H9 (cell line): ENCODE data around the gene TRIM2. TPM values are rescaled to one million over a fixed set of nuclear protein-coding genes. Genes with fewer than 3 reads are reported as not detected.

Source experiments
- DNase-seq: peaks from one replicate; pipeline ENCODE4 v3.0.0-alpha.2; 2017
- H2AFZ ChIP-seq: one replicate; pipeline ENCODE4 v1.6.1; 2013; ENCODE audit warnings: mild to moderate bottlenecking, low read length, control low read depth, moderate library complexity
- H2AK5ac ChIP-seq: 2 replicates; pipeline ENCODE4 v1.6.1; 2013; ENCODE audit warnings: low read length, control low read depth, mixed read lengths; ENCODE audit not compliant: insufficient read length
- H2BK120ac ChIP-seq: one replicate; pipeline ENCODE4 v1.6.1; 2013; ENCODE audit warnings: low read depth, mild to moderate bottlenecking, low read length, control low read depth, inconsistent platforms; ENCODE audit not compliant: poor library complexity, severe bottlenecking
- H2BK12ac ChIP-seq: 2 replicates; pipeline ENCODE4 v1.6.1; 2013; ENCODE audit warnings: low read length, control low read depth, mixed read lengths, low read depth; ENCODE audit not compliant: insufficient read length
- H2BK15ac ChIP-seq: 2 replicates; pipeline ENCODE4 v1.6.1; 2013; ENCODE audit warnings: low read depth, low read length, control low read depth
- H2BK20ac ChIP-seq: one replicate; pipeline ENCODE4 v1.6.1; 2013; ENCODE audit warnings: low read depth, mild to moderate bottlenecking, low read length, control low read depth, inconsistent platforms; ENCODE audit not compliant: poor library complexity, severe bottlenecking
- H2BK5ac ChIP-seq: 2 replicates; pipeline ENCODE4 v1.6.1; 2013; ENCODE audit warnings: low read length, control low read depth, mixed read lengths; ENCODE audit not compliant: insufficient read length
- H3K14ac ChIP-seq: 2 replicates; pipeline ENCODE4 v1.6.1; 2013; ENCODE audit warnings: low read length, control low read depth; ENCODE audit not compliant: insufficient read depth
- H3K18ac ChIP-seq: 2 replicates; pipeline ENCODE4 v1.6.1; 2013; ENCODE audit warnings: low read depth, mild to moderate bottlenecking, mixed read lengths, low read length, control low read depth; ENCODE audit not compliant: insufficient read length
- H3K23ac ChIP-seq: 2 replicates; pipeline ENCODE4 v1.6.1; 2013; ENCODE audit warnings: low read length, control low read depth, mixed read lengths, low read depth; ENCODE audit not compliant: insufficient read length
- H3K23me2 ChIP-seq: 2 replicates; pipeline ENCODE4 v1.6.1; 2013; ENCODE audit warnings: low read depth, mild to moderate bottlenecking, mixed read lengths, low read length, control low read depth; ENCODE audit not compliant: insufficient read length, poor library complexity, severe bottlenecking
- H3K27ac ChIP-seq: 2 replicates; pipeline ENCODE4 v1.5.1; 2013; ENCODE audit warnings: low read length, control low read depth, mixed read lengths, low read depth; ENCODE audit not compliant: insufficient read length
- H3K27me3 ChIP-seq: 2 replicates; pipeline ENCODE4 v1.6.1; 2013; ENCODE audit warnings: low read length, control low read depth, inconsistent platforms; ENCODE audit not compliant: insufficient read depth
- H3K4ac ChIP-seq: 2 replicates; pipeline ENCODE4 v1.6.1; 2013; ENCODE audit warnings: low read depth, mild to moderate bottlenecking, control low read depth, inconsistent platforms, low read length, moderate library complexity
- H3K4me1 ChIP-seq: 2 replicates; pipeline ENCODE4 v1.6.1; 2013; ENCODE audit warnings: low read length, control low read depth, inconsistent platforms; ENCODE audit not compliant: insufficient read depth
- H3K4me2 ChIP-seq: 2 replicates; pipeline ENCODE4 v1.6.1; 2013; ENCODE audit warnings: low read length, control low read depth, mixed read lengths; ENCODE audit not compliant: insufficient read length, insufficient read depth
- H3K56ac ChIP-seq: 2 replicates; pipeline ENCODE4 v1.6.1; 2013; ENCODE audit warnings: low read depth, mild to moderate bottlenecking, mixed read lengths, low read length, control low read depth; ENCODE audit not compliant: insufficient read length
- H3K79me1 ChIP-seq: 2 replicates; pipeline ENCODE4 v1.6.1; 2013; ENCODE audit warnings: low read depth, mild to moderate bottlenecking, moderate library complexity, low read length, control low read depth, inconsistent platforms; ENCODE audit not compliant: insufficient read depth, poor library complexity, severe bottlenecking
- H3K79me2 ChIP-seq: 2 replicates; pipeline ENCODE4 v1.6.1; 2013; ENCODE audit warnings: low read length, control low read depth, inconsistent platforms; ENCODE audit not compliant: insufficient read depth
- H3K9ac ChIP-seq: 2 replicates; pipeline ENCODE4 v1.6.1; 2013; ENCODE audit warnings: low read length, control low read depth, mixed read lengths; ENCODE audit not compliant: insufficient read length; ENCODE audit errors: extremely low read depth
- H3K9me3 ChIP-seq: one replicate; pipeline ENCODE4 v1.6.1; 2013; ENCODE audit warnings: low read depth, low read length, inconsistent platforms; ENCODE audit not compliant: control insufficient read depth
- H3T11ph ChIP-seq: one replicate; pipeline ENCODE4 v1.6.1; 2013; ENCODE audit warnings: mild to moderate bottlenecking, low read length, control low read depth, inconsistent platforms
- H4K20me1 ChIP-seq: one replicate; pipeline ENCODE4 v1.6.1; 2013; ENCODE audit not compliant: control insufficient read depth, insufficient read length, insufficient read depth
- H4K5ac ChIP-seq: 2 replicates; pipeline ENCODE4 v1.6.1; 2013; ENCODE audit warnings: low read depth, mild to moderate bottlenecking, mixed read lengths, low read length, control low read depth; ENCODE audit not compliant: insufficient read length
- H4K8ac ChIP-seq: replicated peaks from 2 replicates; pipeline ENCODE4 v1.6.1; 2013; ENCODE audit warnings: low read length, control low read depth, mixed read lengths, low read depth; ENCODE audit not compliant: insufficient read length
- H4K91ac ChIP-seq: 2 replicates; pipeline ENCODE4 v1.6.1; 2013; ENCODE audit warnings: low read depth, mild to moderate bottlenecking, moderate library complexity, mixed read lengths, low read length, control low read depth; ENCODE audit not compliant: insufficient read length
- H3K27ac Mint-ChIP-seq, 3 experiments: 2 replicates in 2 of 3; 3 replicates in 1 of 3; pipeline ENCODE4 v1.8.0; 2020 to 2021; ENCODE audit warnings: mixed read lengths in 3 of 3, mild to moderate bottlenecking in 1 of 3, moderate library complexity in 1 of 3
- H3K27me3 Mint-ChIP-seq: 2 replicates; pipeline ENCODE4 v1.8.0; 2021; ENCODE audit warnings: low read depth, mild to moderate bottlenecking, moderate library complexity, mixed read lengths
- H3K36me3 Mint-ChIP-seq, 3 experiments: 2 replicates in 2 of 3; 3 replicates in 1 of 3; pipeline ENCODE4 v1.8.0; 2020 to 2021; ENCODE audit warnings: low read depth in 3 of 3, mixed read lengths in 3 of 3; ENCODE audit not compliant: insufficient read depth in 1 of 3
- H3K4me1 Mint-ChIP-seq, 2 experiments: 2 replicates each; pipeline ENCODE4 v1.8.0; 2020; ENCODE audit warnings: mixed read lengths in 2 of 2
- H3K4me3 Mint-ChIP-seq, 2 experiments: 2 replicates in 1 of 2; 3 replicates in 1 of 2; pipeline ENCODE4 v1.8.0; 2020 to 2021; ENCODE audit warnings: mild to moderate bottlenecking in 2 of 2, mixed read lengths in 2 of 2, moderate library complexity in 1 of 2
- H3K9me3 Mint-ChIP-seq, 2 experiments: 2 replicates in 1 of 2; 3 replicates in 1 of 2; pipeline ENCODE4 v1.8.0; 2020; ENCODE audit warnings: mild to moderate bottlenecking in 2 of 2, mixed read lengths in 2 of 2, moderate library complexity in 1 of 2
- WGBS: extraction: QIAGEN DNeasy Blood & Tissue Kit; methylation state at CpG from one replicate; pipeline ENCODE4 v1.1.7; 2013; ENCODE audit warnings: missing lambda C conversion rate, low lambda C conversion rate, mixed read lengths; ENCODE audit not compliant: insufficient read length; ENCODE audit errors: extremely low coverage; 5-methylcytosine and 5-hydroxymethylcytosine counted together
- total RNA-seq: library from RNA; stranded (reverse); gene quantifications from 2 replicates; pipeline ENCODE4 v1.2.1, GENCODE V29; 2021
- TF ChIP-seq, protein P1 (sequence below): fragments of 200-600 bp; sonication (generic); conservative IDR thresholded peaks from 3 replicates; pipeline ENCODE4 v1.8.0; 2021; ENCODE audit warnings: antibody characterized with exemption, mild to moderate bottlenecking

The TRIM2 gene
- total RNA-seq, 1 experiment from 2014 or later: 28.9 TPM

DNA sequence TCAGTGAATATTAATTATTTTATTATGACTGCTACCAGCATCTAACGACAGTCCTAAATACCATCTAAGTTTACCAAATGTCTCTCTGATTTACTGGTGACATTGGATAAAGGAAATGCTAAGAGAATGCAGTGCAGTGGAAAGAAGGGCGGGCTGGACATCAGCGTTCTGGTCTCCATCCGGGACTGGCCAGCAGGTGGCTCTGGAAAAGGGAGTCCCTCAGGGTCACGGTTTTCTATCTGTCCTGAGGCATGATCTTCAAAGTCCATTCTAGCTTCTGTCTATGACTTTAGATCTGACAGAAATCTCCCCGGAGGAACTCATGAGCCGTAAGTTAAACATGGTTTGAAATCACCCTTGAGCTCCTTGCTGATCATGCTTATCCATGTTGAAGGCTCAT, 3.3 kb downstream of the TRIM2 start:
- H3K18ac ChIP-seq: no peak overlapping the region
- peaks cover 3 to 4% of the 10 kb centered on the region in 2 experiments; a peak in 4 of 5 replicates for H3K9me3 Mint-ChIP-seq
- no CpG with 5 or more reads among the region's 7 CpGs for WGBS
- no peaks in the 10 kb centered on the region for H4K20me1 ChIP-seq
- H3K9ac ChIP-seq: no peak overlapping the region
- H3K79me1 ChIP-seq: no peaks in the 10 kb centered on the region
- TF ChIP-seq, protein P1, sequence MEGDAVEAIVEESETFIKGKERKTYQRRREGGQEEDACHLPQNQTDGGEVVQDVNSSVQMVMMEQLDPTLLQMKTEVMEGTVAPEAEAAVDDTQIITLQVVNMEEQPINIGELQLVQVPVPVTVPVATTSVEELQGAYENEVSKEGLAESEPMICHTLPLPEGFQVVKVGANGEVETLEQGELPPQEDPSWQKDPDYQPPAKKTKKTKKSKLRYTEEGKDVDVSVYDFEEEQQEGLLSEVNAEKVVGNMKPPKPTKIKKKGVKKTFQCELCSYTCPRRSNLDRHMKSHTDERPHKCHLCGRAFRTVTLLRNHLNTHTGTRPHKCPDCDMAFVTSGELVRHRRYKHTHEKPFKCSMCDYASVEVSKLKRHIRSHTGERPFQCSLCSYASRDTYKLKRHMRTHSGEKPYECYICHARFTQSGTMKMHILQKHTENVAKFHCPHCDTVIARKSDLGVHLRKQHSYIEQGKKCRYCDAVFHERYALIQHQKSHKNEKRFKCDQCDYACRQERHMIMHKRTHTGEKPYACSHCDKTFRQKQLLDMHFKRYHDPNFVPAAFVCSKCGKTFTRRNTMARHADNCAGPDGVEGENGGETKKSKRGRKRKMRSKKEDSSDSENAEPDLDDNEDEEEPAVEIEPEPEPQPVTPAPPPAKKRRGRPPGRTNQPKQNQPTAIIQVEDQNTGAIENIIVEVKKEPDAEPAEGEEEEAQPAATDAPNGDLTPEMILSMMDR: peak; percentile 66
- H2BK12ac ChIP-seq: no peak overlapping the region
- no peak overlapping the region for H4K8ac ChIP-seq
- H3K9me3 ChIP-seq: no peaks in the 10 kb centered on the region
- no peak overlapping the region for H2BK120ac ChIP-seq
- H3K79me2 ChIP-seq: no peaks in the 10 kb centered on the region
- no peak overlapping the region for H3K4me2 ChIP-seq
- H4K91ac ChIP-seq: no peak overlapping the region
- peaks cover 13% of the 10 kb centered on the region; the same call in 1 of the 2 replicates for H3K27me3 Mint-ChIP-seq
- H3K27ac Mint-ChIP-seq: peak overlapping the region in 1 of 3 experiments; percentile 68; a peak in 2 of 7 replicates
- H4K5ac ChIP-seq: no peak overlapping the region
- H3K36me3 Mint-ChIP-seq: peaks cover 0 to 18% (median 17%) of the 10 kb centered on the region in 3 experiments; a peak in 4 of 7 replicates
- no peak overlapping the region for H3K4ac ChIP-seq
- H2AFZ ChIP-seq: no peak overlapping the region
- peaks cover 54 to 64% of the 10 kb centered on the region in 2 experiments for H3K4me1 Mint-ChIP-seq
- no peak overlapping the region for H3K14ac ChIP-seq
- H3K27ac ChIP-seq: no peak overlapping the region
- H3K27me3 ChIP-seq: no peaks in the 10 kb centered on the region; the same call in 1 of the 2 replicates
- H2BK5ac ChIP-seq: no peak overlapping the region
- H2BK20ac ChIP-seq: no peak overlapping the region
- peaks cover 19% of the 10 kb centered on the region; the same call in 1 of the 2 replicates for H3K4me1 ChIP-seq
- H3K56ac ChIP-seq: no peak overlapping the region
- H2AK5ac ChIP-seq: no peak overlapping the region
- no peak overlapping the region for H3K23ac ChIP-seq
- no peak overlapping the region for H3T11ph ChIP-seq
- no peak overlapping the region for H2BK15ac ChIP-seq
- DNase-seq: peak; percentile 62
- H3K4me3 Mint-ChIP-seq: peak overlapping the region in 1 of 2 experiments; percentile 50; a peak in 3 of 5 replicates
- peaks cover 22% of the 10 kb centered on the region for H3K23me2 ChIP-seq
